ENCODE results near the gene LEF1.

DNA sequence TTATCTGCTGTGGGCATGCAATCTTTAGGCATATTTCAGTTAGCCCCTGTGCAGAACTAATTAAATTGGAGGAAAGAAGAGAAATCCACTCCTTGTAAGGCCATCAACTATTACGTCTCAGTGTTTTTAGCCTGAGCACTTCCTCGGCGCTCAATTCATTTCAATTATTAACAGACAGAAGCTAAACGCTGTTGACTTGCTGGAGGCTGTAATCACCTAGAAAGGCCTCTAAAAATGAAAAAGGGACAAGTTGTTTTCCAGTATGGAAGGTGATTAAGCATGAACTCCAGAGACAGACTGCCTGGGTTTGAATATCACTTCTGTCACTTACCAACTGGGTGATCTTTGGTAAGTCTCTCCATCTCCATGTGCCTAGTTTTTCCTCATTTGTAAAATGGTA lies 59.6 kb downstream of the LEF1 start:
- no peak for TF ChIP-seq POLR2A (IDR thresholded peaks at IDR 0.05)
- TF ChIP-seq, protein P1, sequence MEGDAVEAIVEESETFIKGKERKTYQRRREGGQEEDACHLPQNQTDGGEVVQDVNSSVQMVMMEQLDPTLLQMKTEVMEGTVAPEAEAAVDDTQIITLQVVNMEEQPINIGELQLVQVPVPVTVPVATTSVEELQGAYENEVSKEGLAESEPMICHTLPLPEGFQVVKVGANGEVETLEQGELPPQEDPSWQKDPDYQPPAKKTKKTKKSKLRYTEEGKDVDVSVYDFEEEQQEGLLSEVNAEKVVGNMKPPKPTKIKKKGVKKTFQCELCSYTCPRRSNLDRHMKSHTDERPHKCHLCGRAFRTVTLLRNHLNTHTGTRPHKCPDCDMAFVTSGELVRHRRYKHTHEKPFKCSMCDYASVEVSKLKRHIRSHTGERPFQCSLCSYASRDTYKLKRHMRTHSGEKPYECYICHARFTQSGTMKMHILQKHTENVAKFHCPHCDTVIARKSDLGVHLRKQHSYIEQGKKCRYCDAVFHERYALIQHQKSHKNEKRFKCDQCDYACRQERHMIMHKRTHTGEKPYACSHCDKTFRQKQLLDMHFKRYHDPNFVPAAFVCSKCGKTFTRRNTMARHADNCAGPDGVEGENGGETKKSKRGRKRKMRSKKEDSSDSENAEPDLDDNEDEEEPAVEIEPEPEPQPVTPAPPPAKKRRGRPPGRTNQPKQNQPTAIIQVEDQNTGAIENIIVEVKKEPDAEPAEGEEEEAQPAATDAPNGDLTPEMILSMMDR (IDR thresholded peaks at IDR 0.05) = no peak
- no peak for TF ChIP-seq POLR2AphosphoS5 (IDR thresholded peaks at IDR 0.05)
